GM21529 (cell line): Measurements from ENCODE around the gene COL16A1.

ENCODE experiments used
- ATAC-seq: cut with Tn5 transposase; IDR thresholded peaks from one replicate; pipeline ENCODE4 v1.9.1; 2021; ENCODE audit not compliant: unreplicated experiment

COL16A1 gene

DNA sequence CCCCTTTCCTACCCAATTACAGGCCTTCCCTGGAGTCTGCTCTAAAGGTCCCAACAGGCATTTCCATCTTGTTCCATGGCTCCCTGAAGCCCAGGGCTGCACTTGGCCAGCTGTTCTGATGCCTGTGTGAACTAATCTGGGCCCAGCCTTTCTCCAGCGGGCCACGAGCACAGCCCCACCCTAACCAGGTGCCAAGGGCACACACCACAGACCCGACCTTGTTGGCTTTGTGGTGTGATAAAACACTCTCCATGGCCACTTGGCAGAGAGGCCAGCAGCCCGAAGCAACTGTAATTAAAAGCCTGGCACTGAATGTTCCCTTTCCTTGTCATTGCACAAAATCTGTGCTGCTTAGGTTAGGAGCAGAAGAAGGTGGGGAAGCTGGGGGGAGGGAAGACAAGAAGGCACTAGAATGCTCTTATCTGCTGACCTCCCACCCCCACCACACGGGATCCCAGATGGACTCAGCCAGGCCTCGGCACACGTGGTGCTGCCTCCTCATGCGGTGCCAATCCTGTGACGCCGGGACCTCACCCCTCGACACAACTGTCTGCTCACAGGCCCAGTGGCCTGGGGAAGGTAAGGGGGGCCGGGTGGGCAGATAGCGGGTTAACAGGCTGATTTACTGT lies 76.4 kb downstream of the COL16A1 start:
- ATAC-seq: no peak

DNA sequence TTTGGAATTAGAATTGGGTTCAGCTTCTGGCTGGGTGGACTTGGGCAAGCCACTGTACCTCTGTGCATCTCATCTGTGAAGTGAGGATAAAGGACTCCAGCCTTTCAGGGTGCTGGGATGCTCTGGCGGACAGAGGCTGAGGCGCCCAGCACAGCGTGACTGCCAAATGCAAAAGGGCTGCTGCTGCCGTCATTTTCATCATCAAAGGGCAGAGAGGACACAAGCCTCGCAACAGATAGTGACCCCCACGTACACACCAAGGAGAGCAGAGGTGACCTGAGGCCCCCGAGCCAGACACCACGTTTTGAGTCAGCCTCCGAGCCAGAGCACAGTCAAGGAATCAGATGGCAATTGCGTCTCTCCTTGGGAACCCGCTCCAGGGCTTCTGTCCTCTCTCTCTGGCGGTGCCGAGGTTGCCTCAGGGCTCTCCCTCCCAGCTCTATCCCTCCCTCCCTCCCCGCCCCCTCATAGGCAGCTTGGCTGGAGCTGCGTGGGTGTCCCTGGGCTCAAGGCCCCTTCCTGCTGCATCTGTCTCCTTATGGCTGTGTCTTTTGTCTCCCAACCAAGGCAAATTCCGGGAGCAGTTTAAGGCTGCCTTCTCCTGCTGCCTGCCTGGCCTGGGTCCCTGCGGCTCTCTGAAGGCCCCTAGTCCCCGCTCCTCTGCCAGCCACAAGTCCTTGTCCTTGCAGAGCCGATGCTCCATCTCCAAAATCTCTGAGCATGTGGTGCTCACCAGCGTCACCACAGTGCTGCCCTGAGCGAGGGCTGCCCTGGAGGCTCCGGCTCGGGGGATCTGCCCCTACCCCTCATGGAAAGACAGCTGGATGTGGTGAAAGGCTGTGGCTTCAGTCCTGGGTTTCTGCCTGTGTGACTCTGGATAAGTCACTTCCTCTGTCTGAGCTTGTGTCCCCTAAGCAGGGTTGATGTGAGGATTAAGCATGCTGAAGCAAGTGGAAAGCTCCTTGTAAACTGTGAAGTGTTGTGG lies 77.3 kb downstream of the COL16A1 start:
- ATAC-seq: no peak

DNA sequence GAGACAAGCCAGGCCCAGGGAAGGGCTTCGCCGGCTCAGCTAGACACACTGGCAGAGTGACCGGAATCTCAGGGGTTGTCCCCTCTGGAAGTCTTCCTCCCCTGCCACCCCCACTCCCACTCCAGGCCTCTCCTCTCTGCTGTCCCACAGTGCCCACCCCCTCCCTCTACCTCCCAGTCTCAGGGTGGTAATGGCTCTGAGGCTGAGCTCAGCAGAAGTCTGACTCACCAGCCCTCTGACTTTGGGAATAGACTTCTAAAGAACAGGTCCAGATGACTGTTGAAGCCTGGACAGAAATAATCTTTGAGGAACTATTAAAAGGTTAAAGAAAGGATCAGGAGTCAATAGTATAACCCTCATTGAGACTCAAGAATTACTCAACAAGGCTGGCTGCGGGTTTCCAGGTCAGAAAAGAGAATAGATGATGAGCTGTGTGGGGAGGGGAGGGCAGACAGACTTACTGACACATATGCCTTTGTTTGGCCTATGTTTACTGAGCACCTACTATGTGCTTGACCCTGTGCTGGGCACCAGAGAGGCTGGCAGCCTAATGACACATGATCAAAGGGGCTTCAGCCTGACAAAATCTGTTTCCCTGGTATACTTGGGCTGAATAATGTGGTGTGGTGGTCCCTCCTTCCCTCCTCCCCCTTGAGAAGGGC lies 78.1 kb downstream of the COL16A1 start:
- ATAC-seq: no peak

DNA sequence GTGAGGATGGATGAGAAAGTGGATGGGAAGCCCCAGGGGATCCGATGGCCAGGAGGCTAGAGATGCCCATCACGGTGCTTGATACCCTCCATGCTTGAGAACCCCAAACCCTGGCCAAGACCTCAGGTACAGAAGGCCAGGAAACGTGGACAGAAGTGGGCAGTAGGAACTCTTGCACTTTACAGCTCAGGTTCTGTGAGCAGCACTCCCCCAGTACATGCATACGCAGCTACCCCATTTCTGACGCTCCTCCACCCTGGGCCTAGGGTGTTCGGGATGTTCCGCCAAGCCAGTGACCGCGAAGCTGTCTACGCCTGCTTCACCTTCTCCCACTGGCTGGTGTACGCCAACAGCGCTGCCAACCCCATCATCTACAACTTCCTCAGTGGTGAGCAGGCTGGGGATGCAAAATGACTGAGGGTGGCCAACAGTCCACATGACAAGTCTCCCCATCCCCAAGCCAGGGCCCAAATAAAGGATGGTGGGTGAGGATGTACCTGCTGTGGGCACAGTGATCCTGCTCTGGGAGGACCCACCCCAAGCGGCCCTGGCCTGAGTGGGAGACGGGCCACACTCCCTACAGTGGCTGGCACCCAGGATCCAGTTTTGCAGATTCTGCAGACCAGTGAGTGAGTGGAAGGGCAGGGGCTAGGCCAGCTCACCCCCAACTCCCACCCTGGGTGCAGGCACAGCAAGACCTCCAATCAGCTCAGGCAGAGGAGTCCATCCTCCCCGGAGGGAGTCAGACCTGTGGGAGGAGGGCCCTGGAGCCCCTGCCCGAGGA lies 78.9 kb downstream of the COL16A1 start:
- no peak for ATAC-seq

DNA sequence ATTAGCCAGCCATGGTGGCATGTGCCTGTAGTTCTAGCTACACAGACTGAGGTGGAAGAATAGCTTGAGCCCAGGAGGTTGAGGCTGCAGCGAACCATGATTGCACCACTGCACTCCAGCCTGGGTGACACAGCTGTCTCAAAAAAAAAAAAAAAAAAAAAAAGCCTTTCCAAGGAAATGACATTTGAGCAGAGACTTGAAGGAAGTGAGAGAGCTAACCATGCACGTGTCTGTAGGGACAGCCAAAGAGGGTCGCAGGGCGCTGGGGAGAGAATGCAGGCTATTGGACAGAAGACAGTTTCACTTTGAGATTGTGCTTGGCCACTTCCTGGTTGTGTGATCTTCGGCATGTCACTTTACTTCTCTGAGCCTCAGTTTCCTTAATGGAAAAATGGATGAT lies 79.5 kb downstream of the COL16A1 start:
- ATAC-seq: no peak

- ATAC-seq: no peak
Observed at GRCh38 chr1:31623365-31623764, 80.5 kb downstream of the COL16A1 start.

- ATAC-seq: no peak
Observed at GRCh38 chr1:31621847-31622730, 81.7 kb downstream of the COL16A1 start.

DNA sequence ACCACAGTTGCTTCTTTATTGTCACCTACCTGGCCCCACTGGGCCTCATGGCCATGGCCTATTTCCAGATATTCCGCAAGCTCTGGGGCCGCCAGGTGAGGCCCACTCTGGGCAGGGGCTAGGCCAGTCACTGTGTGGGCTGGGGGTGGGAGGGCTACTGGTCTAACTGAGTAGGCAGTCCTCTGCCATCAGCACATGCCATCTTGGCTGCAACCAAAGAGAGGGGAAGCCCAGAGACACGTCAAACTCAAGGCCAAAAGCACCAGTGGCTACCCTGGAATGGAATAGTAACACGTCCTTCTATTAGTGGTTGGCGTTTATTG lies 82.4 kb downstream of the COL16A1 start:
- no peak for ATAC-seq

GRCh38 chr1:31620631-31621497 lies 83.0 kb downstream of the COL16A1 start:
- ATAC-seq: no peak

DNA sequence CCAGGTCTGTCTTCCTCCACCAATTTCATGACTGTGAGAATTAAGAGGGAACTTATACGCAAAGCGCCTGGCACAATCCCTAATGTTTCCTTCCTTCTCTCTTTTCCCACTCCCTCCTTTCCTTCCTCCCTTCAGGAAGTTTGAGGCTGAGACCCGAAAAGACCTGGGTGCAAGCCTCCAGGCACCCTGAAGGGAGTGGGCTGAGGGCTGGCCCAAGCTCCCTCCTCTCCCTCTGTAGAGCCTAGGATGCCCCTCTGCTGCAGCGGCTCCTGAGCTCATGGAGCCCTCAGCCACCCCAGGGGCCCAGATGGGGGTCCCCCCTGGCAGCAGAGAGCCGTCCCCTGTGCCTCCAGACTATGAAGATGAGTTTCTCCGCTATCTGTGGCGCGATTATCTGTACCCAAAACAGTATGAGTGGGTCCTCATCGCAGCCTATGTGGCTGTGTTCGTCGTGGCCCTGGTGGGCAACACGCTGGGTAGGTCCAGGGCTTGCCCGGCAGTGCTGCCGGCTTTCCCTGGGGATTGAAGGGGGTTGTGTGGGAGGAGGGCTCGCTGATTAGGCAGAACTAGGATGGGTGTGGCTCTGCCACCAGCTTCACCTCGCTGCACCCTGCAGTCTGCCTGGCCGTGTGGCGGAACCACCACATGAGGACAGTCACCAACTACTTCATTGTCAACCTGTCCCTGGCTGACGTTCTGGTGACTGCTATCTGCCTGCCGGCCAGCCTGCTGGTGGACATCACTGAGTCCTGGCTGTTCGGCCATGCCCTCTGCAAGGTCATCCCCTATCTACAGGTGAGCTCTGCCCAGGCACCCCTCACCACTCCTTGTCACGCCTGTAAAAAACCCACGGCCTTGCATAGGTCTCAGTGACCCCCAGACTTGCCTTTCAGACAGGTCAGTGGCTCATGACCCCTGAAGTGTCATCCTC lies 84.6 kb downstream of the COL16A1 start:
- no peak for ATAC-seq

DNA sequence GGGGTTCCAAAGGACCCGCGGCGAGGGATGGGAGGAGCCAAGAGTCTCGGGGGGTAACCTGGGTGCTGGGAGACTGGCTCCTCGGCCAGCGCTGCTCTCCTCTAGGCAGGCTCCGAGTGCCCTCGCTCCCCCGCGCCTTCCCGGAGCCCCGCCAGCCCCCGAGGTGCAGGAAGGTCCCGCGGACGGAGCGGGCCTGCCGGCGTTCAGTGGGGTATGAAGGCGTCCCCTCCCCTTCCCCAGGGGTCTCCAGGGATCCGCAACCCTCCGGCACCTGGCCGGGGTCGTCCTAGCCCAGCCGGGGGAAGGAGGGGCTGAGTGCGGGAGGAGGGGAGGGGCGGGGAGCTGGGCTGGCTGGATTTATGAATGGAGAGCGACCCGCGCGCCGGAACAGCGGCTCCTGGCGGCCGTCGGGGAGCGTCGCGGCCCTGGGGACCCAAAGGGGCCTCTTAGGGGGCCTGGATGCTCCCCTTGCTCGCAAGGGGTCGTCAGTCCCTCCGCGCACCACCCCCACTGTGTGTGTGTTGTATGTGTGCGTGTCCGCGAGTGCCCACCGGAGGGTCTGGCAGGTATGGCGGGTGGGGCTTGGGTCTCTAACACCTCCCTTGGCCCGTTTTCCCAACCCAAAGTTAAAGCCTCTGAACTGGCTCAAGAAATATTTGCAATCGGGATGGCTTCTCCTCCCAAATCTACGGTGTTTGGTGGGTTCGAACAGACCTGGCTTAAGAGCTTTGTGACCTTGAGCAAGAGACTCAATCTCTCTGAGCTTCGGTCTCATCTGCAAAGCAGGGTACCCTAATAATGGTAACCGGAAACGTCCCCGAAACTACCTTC lies 85.7 kb downstream of the COL16A1 start:
- ATAC-seq: no peak

DNA sequence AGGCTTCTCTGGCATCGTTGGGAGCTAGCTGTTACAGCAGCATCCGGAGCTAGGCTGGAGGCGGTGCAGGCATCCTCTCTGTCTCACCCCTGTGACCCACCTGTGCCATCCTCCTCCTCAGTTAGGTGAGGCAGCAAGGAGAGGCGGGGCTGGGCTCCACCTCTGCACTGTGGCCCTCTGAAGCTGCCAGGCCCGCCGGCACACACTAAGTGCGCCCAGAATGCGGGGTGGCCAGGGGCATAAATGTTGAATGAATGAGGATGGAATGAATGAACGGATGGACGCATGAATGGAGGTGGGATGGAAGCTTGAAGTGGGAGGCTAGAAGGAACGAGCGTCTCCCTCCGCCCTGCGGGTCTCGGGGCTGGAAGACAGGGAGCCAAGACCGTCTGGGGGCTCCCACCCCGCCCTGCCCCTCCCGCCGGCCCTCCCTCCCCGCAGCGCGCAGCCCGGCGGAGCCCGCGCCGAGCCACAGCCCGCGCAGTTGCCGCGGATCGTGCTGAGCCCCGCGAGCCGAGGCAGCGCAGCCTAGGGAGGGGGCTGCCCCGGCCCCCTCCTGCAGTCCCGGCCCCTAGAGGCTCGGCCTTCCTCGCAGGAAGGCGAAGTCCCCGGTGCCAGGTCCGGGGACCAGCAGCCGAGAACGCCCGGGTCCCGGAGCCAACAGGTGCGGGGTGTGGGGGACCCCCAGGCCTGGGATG lies 86.5 kb downstream of the COL16A1 start, which contains the start of gene HCRTR1:
Gene HCRTR1, plus strand, starts transcription at position 472 of the 698 bp plus-strand sequence. CDS start 1,504 bp downstream, outside the sequence.
- ATAC-seq: no peak

- ATAC-seq: no peak
Observed at GRCh38 chr1:31615939-31616338, 87.9 kb downstream of the COL16A1 start.

- ATAC-seq: no peak
Observed at GRCh38 chr1:31615414-31615813, 88.4 kb downstream of the COL16A1 start.

DNA sequence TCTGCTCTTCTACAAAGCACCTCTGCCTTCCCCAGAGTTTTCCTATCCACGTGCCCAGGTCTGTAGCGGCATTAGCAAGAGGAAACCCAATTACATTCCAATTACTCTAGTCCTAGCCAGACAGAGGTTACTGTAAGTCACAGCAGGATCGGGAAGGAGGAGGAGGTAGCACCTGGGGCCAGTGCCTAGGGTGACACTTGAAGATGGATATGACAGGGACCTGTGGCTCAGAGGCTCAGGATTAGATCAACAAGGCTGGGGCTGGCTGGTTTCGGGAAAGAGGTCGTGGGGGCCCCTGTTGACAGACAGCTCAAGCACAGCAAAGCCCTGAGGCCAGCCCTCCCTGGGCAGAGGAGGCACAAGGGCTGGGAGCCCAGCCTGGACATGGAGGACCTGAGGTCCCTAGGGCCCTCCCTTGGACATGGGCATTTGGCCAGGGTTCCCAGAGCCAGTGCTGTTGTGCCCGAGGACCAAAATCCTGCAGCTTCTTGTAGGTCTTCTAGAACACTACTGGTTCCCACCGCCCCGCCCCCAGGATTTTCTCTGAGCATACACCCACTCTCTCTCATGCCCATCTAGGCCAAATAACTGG lies 89.3 kb downstream of the COL16A1 start:
- no peak for ATAC-seq

GRCh38 chr1:31609514-31610118 lies 94.2 kb downstream of the COL16A1 start:
- ATAC-seq: no peak
